ES-I3 (cell line): Measurements from ENCODE around the gene ITPKB.
"Not testable (repeated sequence)": the region's sequence is repeated elsewhere in the genome, so short reads cannot be mapped to it uniquely, and the experiment has no call there.

Source experiments
- H3K36me3 ChIP-seq: 2 replicates; pipeline ENCODE4 v1.6.1; 2013; ENCODE audit warnings: mild to moderate bottlenecking, low read length, control low read depth, moderate library complexity; ENCODE audit not compliant: insufficient read depth
- H3K4me1 ChIP-seq: 2 replicates; pipeline ENCODE4 v1.6.1; 2013; ENCODE audit warnings: mild to moderate bottlenecking, control low read depth, low read length; ENCODE audit not compliant: insufficient read depth
- H3K9ac ChIP-seq: 2 replicates; pipeline ENCODE4 v1.6.1; 2013; ENCODE audit warnings: low read depth, mild to moderate bottlenecking, low read length, moderate library complexity
- H3K9me3 ChIP-seq: 2 replicates; pipeline ENCODE4 v1.6.1; 2013; ENCODE audit warnings: mild to moderate bottlenecking, low read length, moderate library complexity; ENCODE audit not compliant: control insufficient read depth, insufficient read depth

The ITPKB gene

DNA sequence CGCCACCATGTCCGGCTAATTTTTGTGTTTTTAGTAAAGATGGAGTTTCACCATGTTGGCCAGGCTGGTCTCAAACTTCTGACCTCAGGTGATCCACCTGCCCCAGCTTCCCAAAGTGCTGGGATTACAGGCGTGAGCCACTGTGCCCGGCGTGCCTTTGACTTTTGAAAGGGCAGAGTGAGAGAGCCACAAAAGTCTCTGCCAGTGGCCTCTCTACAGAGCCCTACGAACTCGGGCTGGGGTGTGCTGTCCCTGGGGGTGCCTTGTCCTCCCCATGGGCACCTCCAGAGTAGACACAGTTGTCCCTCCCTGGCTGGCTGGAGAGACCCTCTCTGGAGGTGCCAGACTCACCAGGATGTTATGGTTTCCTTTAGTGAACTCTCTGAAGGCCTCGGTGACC, 99.9 kb downstream of the ITPKB start:
- peaks cover 13% of the 10 kb centered on the region for H3K4me1 ChIP-seq
- H3K9me3 ChIP-seq, H3K9ac ChIP-seq, H3K36me3 ChIP-seq: not testable (repeated sequence)

GRCh38 chr1:226638608-226639007, 100.5 kb downstream of the ITPKB start:
- Histone ChIP-seq H3K36me3 (no peaks in the 10 kb centered on the region), H3K9ac (no peak overlapping the region), H3K4me1 (peaks cover 7% of the 10 kb centered on the region), H3K9me3 (no peaks in the 10 kb centered on the region)

DNA sequence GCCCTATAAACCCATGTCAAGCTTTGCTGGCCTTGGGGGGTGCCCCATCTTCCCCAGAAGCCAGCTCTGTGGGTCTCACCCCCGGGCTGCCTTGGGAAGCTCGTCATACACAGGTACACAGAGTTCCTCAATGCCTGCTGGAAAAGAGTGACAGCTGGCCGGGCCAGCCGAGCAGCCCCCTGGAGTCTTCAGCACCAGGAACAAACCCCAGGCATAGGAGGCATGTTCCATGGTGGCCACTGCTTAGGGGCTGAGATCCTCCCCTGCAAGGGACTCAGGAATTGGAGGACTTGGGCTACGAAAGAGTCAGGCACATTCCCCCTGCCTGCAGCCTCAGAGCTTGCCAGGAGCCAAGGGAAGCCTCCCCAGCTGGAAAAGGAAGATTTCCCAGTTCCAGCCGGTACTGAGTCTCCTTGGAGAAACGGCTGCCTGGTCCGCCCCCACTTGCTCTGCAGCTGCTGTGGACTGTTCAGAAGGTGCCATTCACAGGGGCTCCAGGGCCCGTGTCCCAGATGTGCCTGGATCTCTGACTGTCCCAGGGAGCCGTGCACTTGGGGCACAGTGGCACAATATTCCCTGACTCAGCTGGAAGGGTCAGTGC, 101.0 kb downstream of the ITPKB start:
- no peaks in the 10 kb centered on the region for H3K36me3 ChIP-seq
- H3K9ac ChIP-seq = no peak overlapping the region
- H3K9me3 ChIP-seq = no peaks in the 10 kb centered on the region
- H3K4me1 ChIP-seq = peaks cover 2% of the 10 kb centered on the region; the same call in 1 of the 2 replicates

DNA sequence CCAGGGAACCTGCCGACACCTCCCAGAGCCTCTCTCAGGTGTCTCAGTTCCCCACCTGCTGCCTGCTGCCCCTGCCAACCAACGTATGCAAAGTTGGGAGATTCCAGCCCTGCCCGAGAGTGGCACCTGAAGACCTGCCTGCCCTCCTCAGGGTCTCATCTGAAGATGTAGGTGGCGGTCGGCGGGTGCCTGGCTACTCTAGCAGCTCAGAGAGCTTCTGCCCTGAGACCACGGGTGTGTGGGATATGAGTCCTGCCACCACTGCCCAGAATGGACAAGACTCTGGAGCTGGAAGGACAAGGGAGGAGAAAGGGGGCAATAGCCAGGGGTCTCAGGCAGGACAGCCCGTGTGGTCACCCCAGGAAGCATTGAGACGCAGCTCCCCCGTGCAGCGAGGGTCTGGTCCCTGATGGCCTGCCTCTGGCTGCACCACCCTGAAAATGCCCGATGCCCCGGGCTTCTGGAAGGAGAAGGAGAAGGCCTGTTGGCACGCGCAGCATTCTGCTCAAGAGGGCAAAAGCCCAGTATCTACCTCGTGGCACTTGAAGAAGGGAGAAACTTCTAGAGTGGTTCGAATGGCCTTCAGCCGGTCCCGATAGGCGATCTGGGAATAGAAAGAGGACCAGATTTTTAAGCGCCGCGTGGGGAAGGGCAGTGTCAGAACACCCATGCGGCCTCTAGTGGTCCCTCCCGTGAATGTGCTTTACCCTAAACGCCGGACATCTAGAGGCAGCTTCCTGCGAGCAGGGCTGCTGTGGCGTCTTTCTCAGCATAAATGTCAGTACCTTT, 101.7 kb downstream of the ITPKB start:
- H3K36me3 ChIP-seq = no peaks in the 10 kb centered on the region
- no peak overlapping the region for H3K9ac ChIP-seq

DNA sequence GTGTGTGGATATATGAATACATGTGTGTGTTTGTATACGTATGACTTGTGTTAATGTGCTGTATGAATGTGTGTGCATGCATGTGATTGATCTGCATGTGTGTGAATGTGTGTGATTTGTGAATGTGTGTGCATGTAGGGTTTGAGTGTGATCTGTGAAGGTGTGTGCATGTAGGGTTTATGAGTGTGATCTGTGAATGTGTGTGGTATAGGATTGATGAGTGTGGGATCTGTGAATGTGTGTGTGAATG, 102.3 kb downstream of the ITPKB start:
- Histone ChIP-seq H3K4me1 (no peaks in the 10 kb centered on the region; the same call in 1 of the 2 replicates), H3K36me3 (no peaks in the 10 kb centered on the region), H3K9me3 (no peaks in the 10 kb centered on the region), H3K9ac (no peak overlapping the region)

More for the DNA sequence above, 101.7 kb downstream of the ITPKB start:
- no peaks in the 10 kb centered on the region; the same call in 1 of the 2 replicates for H3K4me1 ChIP-seq
- no peaks in the 10 kb centered on the region for H3K9me3 ChIP-seq

DNA sequence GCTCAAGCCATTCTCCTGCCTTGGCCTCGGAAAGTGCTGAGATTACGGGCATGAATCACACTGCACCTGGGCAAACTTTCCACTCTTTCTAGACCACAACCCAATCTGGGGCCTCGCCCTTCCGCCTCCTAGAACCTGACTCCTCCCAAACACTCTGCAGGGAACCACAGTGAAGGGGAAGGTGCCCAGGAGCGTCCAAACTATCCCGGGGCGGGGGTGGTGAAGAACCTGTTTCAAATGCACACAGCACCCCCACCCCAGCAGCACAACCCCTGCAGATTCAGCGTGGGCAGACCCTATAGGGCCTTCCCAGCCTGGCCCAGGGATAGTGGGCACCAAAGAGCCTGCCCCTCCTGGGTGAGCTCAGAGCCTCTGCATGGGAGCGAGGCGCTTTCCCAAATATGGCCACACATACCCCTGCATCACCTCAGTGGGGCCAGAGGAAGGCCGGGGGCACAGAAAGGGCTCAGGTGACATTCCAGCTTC, 103.6 kb downstream of the ITPKB start:
- H3K4me1 ChIP-seq = no peaks in the 10 kb centered on the region; the same call in 1 of the 2 replicates
- no peaks in the 10 kb centered on the region for H3K36me3 ChIP-seq
- no peaks in the 10 kb centered on the region for H3K9me3 ChIP-seq
- H3K9ac ChIP-seq = no peak overlapping the region

- H3K9me3 ChIP-seq = no peaks in the 10 kb centered on the region
- H3K9ac ChIP-seq = no peak overlapping the region
- no peaks in the 10 kb centered on the region for H3K36me3 ChIP-seq
- no peaks in the 10 kb centered on the region; the same call in 1 of the 2 replicates for H3K4me1 ChIP-seq
These were observed 104.4 kb downstream of the ITPKB start for GRCh38 chr1:226634611-226635246.

DNA sequence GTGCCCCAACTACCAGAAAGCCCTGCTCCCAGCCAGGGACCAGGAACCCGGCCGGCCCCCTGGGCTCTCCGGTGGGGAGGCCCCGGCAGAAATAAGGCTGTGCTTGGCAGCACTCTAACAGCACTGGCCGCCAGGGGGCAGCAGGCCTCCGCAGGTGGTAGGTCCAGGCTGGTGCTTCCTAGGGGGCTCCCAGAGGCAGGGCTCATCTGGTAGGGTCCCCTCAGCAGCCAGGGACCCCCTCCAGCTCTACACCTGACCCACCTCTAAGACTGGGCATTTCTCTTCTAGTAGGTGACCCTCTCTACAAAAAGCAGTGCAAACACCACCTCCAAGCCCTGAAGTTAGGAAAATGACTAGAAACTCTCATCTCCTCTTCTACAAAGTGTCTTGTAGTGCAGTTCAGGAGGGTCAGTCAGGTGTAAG, 104.9 kb downstream of the ITPKB start:
- H3K9ac ChIP-seq = no peak overlapping the region
- no peaks in the 10 kb centered on the region for H3K36me3 ChIP-seq
- H3K4me1 ChIP-seq = no peaks in the 10 kb centered on the region; the same call in 1 of the 2 replicates
- no peaks in the 10 kb centered on the region for H3K9me3 ChIP-seq

DNA sequence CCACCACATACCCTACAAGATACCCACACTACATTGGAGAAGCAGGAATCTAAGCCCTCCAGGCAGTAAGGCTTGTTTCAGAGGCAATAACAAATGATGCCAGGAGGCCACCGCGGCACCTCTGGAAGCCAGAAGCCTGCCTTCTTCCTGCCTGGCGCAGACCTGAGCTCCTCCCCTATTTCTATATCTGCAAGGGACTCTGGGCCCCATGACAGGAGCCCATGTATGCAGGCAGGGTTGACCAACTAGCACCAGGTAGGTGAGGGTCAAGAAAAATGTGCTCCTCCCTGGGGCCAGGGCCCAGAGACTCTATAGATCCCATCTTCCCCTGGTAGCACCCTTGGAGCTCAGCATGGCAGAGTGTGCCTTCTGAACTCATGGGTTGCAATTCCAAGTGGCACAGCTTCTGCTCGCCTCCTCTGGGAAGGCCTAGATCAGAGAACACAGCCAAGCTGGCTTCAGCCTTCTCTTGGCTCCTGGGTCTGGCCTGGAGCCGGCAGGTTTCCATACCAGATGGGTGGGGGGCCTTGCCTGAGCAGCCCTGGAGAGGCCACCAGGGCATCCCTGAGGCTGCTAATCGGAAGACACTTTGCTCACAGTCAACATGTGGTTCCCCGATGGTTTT, 105.4 kb downstream of the ITPKB start:
- Histone ChIP-seq H3K9me3 (no peaks in the 10 kb centered on the region), H3K9ac (no peak overlapping the region), H3K4me1 (no peaks in the 10 kb centered on the region; the same call in 1 of the 2 replicates), H3K36me3 (no peaks in the 10 kb centered on the region)

GRCh38 chr1:226632922-226633351, 106.1 kb downstream of the ITPKB start:
- Histone ChIP-seq H3K9ac (no peak overlapping the region), H3K4me1 (no peaks in the 10 kb centered on the region; the same call in 1 of the 2 replicates), H3K36me3 (no peaks in the 10 kb centered on the region)

GRCh38 chr1:226632169-226632879, 106.8 kb downstream of the ITPKB start:
- Histone ChIP-seq H3K9ac (no peak overlapping the region), H3K36me3 (no peaks in the 10 kb centered on the region), H3K9me3 (no peaks in the 10 kb centered on the region), H3K4me1 (no peaks in the 10 kb centered on the region)

More at GRCh38 chr1:226632922-226633351, 106.1 kb downstream of the ITPKB start:
- H3K9me3 ChIP-seq = no peaks in the 10 kb centered on the region

DNA sequence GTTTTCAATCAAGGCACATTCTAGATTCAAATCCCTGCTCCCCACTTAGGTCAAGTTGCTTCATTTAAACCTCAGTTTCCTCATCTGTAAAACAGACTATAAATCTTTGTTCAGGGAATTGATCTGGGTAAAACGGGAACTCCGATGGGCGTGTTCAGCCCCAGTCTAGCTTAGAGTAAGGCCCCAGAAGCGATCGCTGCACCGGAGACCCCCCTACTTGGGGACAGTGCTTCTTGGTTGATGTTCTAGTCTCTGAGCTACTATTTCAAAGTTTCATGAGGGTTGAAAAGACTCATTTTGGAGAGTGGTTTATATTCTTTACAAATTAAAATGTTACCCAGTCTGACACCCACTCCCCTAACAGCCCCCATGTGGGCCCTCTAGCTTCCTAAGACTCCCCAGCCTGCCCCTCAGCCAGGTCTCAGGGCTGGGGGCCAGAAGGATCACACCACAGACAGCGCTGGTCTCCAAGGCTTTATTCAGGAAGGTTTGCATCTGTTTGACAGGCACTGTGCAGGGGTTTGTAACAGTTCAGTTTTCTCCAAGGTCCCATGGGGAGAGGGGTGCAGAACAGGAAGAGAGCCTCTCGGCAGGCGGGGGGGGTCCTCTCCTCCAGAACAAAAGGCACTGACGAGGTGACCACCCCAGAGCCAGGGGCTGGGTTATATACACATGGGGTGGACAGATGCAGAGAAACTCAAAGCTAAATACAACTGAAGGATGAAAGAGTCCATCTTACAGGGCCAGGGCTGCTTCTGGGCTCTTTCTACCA, 107.7 kb downstream of the ITPKB start:
- no peak overlapping the region for H3K9ac ChIP-seq
- no peaks in the 10 kb centered on the region for H3K36me3 ChIP-seq
- no peaks in the 10 kb centered on the region for H3K4me1 ChIP-seq
- no peaks in the 10 kb centered on the region for H3K9me3 ChIP-seq

DNA sequence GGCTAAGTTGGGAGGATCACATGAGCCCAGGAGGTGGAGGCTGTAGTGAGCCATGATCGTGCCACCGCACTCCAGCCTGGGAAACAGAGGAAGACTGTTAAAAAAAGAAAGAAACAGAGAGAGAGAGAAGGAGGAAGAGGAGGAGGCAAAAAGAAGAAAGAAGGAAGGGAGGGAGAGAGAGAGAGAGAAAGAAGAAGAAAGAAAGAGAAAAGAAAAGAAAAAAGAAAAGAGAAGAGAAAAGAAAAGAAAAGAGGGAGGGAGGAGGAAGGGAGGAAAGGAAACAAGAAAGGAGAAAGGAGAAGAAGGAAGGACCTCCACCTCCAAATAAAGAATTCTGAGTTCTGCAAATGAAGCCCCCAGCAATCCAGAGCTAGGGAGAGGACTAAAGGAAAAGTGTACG, 108.5 kb downstream of the ITPKB start:
- no peak overlapping the region for H3K9ac ChIP-seq
- H3K4me1 ChIP-seq = no peaks in the 10 kb centered on the region
- H3K36me3 ChIP-seq = no peaks in the 10 kb centered on the region
- no peaks in the 10 kb centered on the region for H3K9me3 ChIP-seq
